ENCODE results near the gene MBD1. TPM values are rescaled to one million over a fixed set of nuclear protein-coding genes. Genes with fewer than 3 reads are reported as not detected.

Gene MBD1
- total and polyA plus RNA-seq, 12 donors: 29.5 to 59.0 (median 45.1) TPM

DNA sequence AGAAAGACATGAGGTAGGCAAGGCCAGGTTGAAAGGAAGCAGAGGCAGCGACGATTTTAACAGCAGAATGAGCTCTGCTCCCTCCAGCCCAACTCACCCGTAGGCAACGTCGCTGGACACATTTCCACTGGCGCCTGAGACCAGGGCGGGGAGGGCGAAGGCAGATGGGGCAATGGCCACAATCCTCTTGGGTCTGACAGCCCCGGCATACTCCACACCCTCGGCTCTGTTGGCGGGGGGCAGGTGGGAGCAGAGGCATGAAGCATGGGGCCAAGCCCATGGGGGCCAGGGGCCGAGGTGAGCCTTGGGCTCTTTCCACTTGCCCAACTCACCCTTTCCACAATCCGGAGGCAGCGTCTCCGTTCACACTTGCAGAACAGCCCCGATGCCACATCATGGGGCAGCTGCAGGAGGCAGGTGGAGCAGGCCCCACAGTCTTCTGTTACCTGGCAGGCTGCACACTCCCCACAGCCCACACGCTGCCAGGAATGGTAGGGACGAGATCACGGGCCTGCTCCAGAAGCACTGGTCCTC is 5.8 kb downstream of the MBD1 start:
- DNase-seq (no peak), ATAC-seq (no peak)
- TF ChIP-seq, protein P1, sequence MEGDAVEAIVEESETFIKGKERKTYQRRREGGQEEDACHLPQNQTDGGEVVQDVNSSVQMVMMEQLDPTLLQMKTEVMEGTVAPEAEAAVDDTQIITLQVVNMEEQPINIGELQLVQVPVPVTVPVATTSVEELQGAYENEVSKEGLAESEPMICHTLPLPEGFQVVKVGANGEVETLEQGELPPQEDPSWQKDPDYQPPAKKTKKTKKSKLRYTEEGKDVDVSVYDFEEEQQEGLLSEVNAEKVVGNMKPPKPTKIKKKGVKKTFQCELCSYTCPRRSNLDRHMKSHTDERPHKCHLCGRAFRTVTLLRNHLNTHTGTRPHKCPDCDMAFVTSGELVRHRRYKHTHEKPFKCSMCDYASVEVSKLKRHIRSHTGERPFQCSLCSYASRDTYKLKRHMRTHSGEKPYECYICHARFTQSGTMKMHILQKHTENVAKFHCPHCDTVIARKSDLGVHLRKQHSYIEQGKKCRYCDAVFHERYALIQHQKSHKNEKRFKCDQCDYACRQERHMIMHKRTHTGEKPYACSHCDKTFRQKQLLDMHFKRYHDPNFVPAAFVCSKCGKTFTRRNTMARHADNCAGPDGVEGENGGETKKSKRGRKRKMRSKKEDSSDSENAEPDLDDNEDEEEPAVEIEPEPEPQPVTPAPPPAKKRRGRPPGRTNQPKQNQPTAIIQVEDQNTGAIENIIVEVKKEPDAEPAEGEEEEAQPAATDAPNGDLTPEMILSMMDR (IDR thresholded peaks at IDR 0.05): no peak
- WGBS, 2 donors: 97% methylated on average over 19 of the region's 19 CpGs
- Histone ChIP-seq H3K4me1 (peaks cover 10 to 26% (median 19%) of the 10 kb centered on the region in 9 donors), H3K27me3 (no peaks in the 10 kb centered on the region), H3K36me3 (peaks cover 7 to 93% (median 66%) of the 10 kb centered on the region in 9 donors), H3K9me3 (no peaks in the 10 kb centered on the region), H3K4me3 (no peak overlapping the region), H3K27ac (no peak overlapping the region)
- intact Hi-C loops (cut with DNase I): no loop called here

DNA sequence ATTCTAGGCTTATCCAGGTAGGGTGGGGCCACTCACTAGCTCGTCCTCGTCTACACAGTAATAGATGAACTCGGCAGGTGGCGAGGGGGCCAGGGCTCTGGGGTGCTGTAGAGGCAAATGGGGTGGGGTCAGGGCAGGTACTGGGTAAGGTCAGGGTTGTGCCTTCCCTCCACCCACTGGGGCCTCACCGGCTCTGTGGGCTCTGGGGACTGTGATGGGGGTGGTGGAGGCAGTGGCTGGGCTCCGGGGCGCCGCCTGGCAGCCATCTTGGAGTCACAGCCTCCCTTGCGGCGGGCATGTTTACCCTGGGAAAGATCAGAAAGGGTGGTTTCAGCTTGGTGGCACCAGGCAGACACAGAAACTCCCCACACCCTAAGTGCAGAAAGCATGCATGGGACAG is 6.4 kb downstream of the MBD1 start:
- DNase-seq: no peak
- 96 to 98% methylated on average over 10 of the region's 10 CpGs for WGBS, 2 donors

DNA sequence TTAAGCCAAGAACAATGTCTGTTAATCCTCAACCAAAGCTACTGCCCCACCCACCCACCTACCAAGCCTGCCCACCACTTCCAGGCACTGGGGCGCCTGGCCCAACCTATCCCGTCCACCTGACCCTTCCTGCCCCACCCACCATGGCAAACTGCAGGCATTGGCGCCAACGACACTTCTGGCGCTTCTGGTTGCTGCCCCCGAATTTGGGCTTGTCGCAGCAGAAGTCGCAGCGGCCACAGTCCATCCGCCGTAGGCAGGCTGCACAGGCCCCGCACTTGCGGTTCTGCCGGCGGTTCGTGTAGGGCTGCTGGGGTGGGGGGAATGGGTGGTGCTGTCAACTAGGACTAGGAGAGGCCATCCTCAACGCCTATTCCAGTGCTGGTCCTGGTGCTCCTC is 7.3 kb downstream of the MBD1 start:
- peaks cover 0 to 16% (median 4%) of the 10 kb centered on the region in 9 donors for H3K4me1 ChIP-seq
- WGBS, 2 donors: 96 to 97% methylated on average over 17 of the region's 17 CpGs
- no peak overlapping the region for H3K27ac ChIP-seq
- no peaks in the 10 kb centered on the region for H3K9me3 ChIP-seq
- no peaks in the 10 kb centered on the region for H3K27me3 ChIP-seq
- TF ChIP-seq, protein P1 (IDR thresholded peaks at IDR 0.05): no peak
- H3K4me3 ChIP-seq: no peak overlapping the region
- DNase-seq (no peak), ATAC-seq (no peak)
- peaks cover 7 to 99% (median 73%) of the 10 kb centered on the region in 9 donors for H3K36me3 ChIP-seq
- intact Hi-C loops (cut with DNase I): no loop called here

More for the DNA sequence above, 6.4 kb downstream of the MBD1 start:
- no peak overlapping the region for H3K27ac ChIP-seq
- intact Hi-C loops (cut with DNase I): no loop called here
- TF ChIP-seq, protein P1 (IDR thresholded peaks at IDR 0.05): no peak
- no peaks in the 10 kb centered on the region for H3K27me3 ChIP-seq
- ATAC-seq: no peak
- no peaks in the 10 kb centered on the region for H3K9me3 ChIP-seq
- H3K4me3 ChIP-seq: no peak overlapping the region
- peaks cover 4 to 22% (median 13%) of the 10 kb centered on the region in 9 donors for H3K4me1 ChIP-seq
- peaks cover 7 to 98% (median 69%) of the 10 kb centered on the region in 9 donors for H3K36me3 ChIP-seq

DNA sequence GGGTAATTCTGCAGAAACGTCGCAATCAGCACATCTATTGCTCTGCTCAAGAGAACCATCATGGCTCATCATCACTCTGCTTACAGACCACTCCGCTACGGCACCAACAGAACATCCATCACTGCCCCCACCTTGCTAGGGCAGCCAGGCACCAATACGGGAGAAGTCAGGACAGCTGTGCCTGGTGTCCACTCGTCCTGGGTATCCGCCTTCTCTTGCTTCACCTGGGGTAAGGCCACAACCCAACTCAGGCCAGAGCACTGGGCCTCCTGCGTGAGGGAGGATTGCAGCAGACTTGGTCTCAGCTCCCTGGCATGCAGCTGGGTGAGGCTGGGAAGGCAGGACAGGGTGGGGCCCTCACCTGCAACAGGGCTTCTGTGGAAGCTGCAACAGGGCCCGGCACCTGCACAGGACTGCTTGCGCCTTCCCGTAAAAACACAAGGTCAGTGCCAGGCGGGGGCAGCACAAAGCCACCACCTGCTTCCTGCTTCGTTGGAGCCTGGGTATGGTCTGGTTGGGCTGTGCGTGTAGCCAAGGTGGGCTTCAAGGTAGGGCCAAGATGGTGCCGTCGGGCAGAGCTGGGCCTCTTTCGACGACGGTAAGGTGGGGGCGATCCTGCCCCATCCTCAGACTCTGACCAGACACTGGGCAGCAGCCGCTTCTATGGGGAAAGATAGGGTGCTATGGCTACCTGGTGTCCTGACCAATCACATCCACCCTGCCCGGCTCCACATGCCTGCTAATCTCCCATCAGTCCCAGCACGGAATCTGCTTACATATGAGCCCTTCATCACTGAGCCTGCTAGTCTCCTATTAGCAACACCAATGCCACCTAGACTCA is 7.9 kb downstream of the MBD1 start:
- 94 to 96% methylated on average over 23 of the region's 23 CpGs for WGBS, 2 donors
- ATAC-seq (no peak), DNase-seq (no peak)
- Histone ChIP-seq H3K27me3 (no peaks in the 10 kb centered on the region), H3K27ac (no peak overlapping the region), H3K4me3 (no peak overlapping the region), H3K4me1 (peaks cover 0 to 11% (median 0%) of the 10 kb centered on the region in 9 donors), H3K9me3 (no peaks in the 10 kb centered on the region), H3K36me3 (peaks cover 7 to 97% (median 75%) of the 10 kb centered on the region in 9 donors)
- intact Hi-C loops (cut with DNase I): no loop called here
- TF ChIP-seq, protein P1 (IDR thresholded peaks at IDR 0.05): no peak
